NCI-H345 treated with DMSO at 0.1 percent for 48 hours (cell line): ENCODE measurements around the gene SCAPER.

Experiments used
- DNase-seq: peaks from one replicate; lab custom pipeline; 2025; ENCODE audit not compliant: unreplicated experiment; lab: John Stamatoyannopoulos, UW

SCAPER gene

DNA sequence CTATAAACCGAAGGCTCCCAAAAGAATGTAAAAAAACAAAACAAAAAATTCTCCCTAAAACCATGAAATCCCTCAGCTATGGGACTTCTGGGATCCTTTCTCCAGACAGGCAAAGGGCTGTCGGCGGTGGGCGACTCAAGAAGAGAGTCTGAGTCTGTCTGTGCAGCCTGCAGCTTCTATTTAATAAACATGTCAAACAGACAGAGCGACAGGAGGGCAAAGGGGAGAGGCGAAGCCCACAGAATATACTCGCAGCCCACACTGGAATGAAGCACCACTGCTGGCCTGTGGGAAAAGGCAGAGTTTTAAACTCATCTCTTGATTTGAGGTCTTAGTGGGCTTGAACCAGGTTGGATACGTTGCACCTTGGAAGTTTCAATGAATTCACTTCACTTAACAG, 528.3 kb downstream of the SCAPER start:
- no peak for DNase-seq

DNA sequence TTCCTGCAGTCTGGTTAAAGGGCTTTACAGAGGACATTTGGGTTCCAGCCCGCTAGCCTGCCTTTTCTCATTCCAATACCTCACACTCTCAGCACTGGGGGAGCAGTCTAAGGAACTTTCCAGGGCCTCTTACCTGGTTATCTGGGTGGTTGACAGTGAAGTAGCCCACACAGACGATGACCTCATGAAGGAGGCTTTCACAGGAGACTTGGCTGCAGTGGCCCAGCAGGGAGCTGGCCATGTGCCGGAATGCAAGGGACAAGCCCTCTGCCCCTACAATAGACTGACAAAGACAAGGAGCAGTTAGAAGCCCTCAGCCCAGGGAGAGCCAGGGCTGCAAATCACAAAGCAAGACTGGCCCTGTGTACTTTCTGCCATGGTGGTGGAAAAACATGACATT, 529.1 kb downstream of the SCAPER start:
- DNase-seq: no peak

DNA sequence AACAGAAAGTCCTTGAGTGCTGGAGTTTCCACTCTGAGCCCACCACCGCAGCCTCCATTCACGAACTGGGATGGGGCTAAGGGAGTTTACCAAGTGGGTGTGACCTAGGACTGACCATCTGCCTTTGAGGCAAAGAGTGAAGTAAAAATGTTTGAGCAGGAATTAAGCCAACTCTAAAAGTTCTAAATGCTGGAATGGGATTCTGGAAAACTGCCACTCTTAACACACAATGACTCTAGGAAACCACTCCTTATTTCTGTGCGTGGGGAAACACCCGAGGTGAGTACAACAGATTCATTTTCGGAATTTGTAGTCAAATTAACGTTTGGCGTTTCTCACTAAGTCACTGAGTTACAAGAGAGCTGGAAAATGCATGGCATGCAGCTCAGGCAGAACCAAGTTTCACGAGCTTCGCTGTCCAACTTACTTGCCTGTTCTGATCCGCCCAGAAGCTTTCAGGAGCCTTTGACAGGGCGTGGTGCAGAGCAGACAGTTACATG, 537.0 kb downstream of the SCAPER start:
- DNase-seq: no peak

DNA sequence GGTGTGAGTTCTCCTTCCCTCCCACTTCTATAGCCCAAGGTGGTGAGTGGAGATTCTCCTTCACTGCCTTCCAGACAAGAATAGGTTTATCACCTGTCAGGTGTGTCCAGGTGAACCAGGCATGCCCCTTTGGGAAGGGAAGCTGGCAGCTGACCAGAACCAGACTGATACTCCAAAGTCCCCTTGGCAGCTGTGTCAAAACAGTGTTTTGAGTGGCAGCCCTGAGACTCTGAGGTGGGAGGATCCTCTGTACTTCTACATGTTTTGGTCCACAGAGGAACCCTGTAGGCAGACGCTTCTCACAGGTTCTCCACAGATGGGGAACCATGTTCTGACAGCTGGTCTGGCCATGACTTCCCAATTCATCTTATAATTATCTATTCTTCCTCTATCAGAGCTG, 538.4 kb downstream of the SCAPER start:
- DNase-seq: no peak

DNA sequence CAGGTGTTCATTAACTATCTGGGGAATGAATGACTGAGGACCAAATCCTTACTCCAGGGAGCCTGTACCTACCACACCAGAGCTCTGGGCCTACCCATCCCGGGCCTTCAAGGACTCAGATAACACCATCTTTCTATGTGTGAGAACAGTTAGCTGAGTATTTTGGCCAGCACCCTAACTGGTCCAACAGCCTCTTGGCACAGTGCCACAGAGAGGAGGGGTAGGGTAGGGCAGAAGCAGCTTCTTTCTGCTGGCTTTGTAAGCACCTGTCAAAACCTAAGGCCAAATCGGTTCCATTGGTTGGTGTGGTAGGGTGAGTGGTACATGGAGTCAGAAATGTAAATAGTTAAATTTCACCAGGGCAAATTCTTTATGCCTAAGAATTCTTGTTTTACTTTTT, 541.9 kb downstream of the SCAPER start:
- DNase-seq: no peak

DNA sequence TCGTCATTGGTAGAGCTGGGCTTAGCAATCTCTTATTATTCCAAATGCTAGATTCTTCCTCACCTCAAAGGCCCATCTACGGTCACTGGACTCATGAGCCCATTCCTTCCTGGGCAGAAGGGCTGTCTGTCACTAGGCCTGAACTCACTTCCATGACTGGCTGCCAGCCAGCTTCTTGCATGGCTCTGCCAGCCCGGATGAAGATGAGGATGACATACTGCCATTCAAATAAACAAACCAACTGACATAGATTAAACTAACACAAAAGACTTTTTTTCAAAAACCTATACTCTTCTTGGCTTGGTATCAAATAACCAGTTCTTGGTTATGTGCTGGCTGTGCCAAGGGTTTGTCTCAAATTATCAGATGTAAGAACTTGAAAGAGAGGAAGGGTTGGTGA, 544.7 kb downstream of the SCAPER start:
- no peak for DNase-seq

DNA sequence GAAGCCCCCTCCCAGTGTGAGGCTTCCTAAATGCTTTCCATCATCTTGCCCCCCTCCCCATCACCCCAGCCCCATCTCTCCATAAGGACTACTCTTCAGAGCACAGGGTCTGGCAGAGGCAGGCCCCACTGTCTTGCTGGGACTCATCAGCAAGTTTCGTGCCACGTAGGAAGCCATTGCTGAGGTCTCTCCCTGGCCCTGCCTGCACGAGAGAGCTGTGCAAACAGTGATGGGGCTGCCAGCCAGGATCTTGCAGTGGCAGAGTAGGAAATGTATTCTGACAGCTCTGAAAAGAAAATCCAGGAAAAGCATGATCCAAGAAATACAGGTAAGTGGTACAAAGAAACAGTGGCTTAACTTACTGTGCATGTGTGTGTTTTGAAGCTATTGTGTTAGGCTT, 546.0 kb downstream of the SCAPER start:
- no peak for DNase-seq

DNA sequence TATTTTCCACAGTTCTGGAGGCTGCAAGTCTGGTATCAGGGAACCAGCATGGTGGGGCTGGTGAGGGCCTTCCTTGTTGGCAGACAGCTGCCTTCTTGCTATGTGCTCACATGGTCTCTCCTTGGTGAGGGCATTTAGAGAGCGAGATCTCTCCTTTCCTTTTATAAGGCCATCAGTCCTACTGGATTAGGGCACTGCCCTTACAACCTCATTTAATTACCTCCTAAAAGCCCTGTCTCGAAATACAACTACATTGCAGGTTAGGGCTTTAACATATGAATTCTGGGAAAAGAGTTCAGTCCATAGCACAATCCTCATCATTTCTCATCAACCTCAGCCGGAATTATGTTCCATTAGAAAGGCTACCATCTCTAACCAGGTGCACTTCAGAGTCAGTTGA, 546.7 kb downstream of the SCAPER start:
- DNase-seq: no peak

DNA sequence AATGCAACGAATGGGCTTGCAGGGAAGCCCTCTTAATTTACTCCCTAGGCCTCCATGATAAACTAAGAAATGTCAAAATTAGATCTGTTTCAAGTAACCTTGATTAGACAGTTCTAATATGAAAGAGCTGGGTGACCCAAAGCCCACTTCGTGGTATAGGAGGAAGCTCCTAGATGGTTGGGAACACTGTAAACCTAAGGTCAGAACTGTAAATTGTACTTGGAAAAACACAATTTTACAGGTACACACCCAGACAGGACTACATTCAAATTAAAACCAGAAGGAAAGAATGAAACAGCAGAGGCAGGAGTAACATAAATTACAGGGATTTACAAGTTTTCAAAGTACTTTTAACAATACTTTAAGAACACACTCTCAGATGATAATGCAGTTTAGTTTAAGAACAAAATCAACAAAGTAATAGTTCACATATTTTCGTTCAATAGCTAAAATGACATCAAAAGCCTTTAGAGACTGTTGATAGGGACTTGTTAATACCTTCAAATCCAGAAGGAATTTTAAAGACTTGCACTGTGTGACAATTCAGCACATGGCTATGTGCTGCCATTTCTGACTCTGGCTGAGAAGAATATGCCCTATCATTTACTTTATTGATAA, 550.2 kb downstream of the SCAPER start:
- no peak for DNase-seq

DNA sequence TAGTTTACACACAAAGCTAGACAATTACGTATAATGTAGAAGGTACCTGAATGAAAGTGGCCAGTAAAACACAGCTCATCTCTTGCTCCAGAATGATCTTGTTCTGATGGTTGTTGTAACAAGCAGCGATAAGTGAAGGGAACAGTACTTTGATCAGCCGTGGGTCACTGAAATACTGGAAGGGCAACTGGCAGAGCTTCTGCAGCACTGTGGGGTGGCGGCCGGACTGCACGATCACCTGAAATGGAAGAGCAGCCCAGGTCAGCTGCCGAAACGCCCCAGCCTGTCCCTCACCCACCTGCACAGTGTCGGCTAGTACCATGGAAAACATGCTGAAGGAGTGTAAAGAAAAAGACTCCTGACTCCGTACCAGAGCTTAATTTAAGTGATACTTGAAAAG, 551.2 kb downstream of the SCAPER start:
- DNase-seq: no peak

DNA sequence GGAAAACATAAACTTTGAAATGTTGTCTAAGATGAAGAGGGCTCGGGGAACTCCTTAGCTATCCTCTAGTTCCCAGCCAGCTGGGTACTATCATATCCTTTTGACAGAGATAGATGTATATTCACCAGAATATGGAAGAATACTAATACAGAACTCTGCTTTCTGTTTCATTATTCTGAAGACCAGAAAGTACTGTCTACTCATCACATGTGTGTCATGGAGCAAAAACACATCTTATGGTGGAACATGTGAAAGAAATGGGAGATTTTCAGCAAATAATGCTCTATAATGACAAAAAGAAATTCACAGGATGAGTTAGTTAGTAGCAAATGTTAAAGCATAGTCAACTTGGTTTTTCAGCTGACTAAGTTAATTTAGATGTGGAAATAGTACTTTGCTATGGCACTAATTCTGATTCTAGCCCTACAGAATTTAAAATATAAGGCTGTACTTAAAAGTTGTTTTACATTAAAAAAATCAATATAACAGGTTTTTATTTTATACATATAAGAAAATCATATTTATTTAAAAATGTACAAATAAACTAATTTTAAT, 552.0 kb downstream of the SCAPER start:
- no peak for DNase-seq

DNA sequence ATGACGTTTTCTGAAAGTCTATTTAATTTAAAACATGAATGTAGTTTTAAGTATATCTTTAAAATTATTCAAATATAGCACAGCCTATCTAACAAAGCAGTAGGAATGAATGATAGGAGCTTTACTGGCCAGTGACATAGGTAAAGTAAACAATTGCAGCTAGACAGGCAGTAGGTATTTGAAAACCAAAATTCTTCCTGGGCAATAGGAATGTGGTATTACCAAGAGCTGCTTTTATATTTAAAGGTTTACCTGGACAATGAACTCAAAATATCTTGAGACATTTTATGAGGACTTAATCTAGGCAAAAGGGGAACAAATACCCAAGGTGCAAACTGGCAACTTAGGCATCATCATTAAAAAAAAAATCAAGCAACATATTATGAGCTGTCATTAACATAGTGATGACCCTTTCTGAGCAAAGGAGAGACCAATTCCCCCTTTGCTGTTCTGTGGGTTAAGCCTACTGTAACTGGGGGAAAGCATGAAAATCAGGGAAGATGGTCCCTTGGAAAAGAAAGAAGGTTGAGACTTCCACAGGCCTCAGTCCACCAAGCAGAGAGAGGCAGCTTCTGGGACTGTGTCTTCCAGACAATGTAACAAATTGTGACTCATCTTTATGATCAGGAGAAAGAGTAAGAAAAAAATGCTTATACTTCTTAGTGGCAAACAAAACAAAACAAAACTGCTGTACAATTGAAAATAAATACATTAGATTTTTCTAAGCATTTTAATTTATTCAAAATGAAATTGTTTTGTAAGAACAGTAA, 555.7 kb downstream of the SCAPER start:
- DNase-seq: no peak

DNA sequence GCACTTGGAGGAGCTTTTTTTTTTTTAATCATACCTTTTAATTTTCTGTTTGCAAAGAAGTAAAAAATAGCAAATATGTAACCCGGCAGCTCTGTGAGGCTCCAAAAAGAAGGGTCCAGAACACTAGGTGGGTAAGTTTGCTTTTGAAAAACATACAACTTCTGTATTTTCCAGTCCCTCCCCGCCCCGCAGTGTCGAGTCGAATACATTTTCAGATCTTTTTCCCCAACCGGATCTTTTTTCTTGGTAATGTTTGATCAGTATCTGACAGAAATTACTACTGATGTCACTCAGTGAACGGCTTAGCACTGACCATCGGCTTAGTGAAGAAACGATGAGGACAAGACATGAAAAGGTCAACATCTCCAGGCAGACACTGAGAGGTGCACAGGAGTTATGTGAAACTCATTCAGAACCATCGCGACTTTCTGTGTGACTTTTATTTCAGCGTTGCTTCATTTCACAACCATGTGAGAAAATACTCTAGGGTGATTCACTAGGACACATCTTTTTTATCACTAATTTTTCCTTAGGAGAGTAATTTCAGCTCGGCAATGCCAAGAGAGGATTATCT, 557.6 kb downstream of the SCAPER start:
- DNase-seq: no peak

DNA sequence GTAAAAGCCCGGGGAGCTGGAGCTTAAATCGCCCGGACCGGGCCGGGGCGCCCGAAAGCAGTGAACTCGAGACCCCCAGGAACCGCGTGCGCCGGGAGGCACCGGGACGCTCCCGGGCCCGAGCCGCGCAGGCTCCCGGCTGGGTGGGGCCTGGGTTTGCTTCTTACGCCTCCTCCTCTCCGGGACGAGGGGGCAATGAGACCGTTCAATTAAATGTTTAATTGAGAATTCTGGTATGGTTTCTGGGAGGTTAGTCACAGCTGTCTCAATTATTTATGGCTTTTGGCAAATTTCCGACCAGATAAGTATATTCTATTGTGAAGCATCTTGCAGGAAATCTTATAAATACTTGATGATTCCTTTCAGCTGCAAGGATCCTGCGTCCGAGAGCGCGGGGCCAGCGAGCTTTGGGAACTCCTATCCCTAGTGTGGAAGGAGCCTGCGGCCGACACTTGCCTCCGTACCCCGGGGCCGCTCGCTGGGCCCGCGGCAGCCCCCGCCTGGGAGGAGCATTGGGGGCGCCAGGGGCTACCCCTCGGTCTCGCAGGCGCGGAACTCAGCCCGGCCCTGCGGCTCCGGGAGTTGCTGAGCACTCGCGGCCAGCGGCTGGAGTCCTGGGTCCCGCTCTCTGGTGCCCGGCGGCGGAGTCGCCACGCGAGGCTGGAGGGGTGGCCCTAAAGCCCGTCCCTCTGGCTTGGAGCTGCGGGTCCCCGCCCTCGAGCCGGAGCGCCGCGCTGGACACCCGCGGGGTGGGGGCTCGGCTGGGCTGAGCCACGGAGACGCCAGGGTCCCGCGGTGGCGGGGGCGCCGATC, 558.3 kb downstream of the SCAPER start:
- no peak for DNase-seq

DNA sequence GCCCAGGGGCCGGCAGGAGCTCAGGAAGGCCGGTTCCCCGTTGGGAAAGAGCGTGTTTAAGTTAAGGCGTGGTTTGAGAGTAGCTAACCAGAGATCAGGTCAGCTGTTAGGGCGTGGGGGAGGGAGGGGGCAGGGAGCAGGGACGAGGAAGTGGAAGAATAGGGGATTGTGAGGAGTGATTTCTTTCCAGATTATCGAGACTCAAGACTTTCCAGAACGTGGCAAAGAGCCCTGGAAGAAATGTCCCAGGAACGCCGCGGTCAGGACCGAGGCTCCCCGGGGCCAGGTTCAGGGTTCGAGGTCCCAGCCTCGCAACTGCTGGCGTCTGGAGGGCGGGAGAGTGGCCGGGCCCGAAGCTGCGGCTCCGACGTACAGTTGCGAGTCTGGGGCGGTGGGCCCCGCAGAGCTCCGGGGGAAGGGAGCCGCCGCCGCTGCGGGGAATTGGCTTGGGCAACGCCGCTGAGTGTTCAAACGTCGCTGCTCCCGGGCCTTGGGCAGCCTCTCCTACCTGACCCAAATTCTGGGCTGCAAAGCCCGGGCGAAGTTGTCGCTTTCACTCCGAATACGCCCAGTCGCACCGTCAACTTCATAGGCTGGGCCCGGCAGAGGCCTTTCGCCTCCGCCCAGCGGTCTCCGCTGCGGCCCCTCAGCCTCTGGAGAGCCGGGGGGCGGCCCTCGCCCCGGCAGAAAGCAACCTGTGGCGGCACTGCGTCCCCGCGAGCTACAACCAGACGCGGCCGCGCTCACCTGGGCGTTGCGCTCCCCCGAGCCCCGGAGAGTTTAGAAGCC, 559.1 kb downstream of the SCAPER start:
- DNase-seq: no peak

DNA sequence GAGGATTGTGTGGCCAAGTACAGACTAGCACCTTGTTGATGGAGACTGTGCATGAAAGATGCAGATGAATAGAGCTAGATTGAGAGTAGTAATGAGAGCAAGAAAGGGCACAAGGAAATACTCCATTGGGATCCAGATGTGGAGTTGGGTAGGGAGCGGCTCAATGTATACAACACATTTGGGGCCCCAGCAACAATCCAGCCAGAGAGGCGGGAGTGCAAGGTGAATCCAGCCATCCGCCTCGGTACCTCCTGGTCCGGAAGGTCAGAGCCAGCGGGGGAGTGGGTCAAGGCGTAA, 559.6 kb downstream of the SCAPER start:
- no peak for DNase-seq

DNA sequence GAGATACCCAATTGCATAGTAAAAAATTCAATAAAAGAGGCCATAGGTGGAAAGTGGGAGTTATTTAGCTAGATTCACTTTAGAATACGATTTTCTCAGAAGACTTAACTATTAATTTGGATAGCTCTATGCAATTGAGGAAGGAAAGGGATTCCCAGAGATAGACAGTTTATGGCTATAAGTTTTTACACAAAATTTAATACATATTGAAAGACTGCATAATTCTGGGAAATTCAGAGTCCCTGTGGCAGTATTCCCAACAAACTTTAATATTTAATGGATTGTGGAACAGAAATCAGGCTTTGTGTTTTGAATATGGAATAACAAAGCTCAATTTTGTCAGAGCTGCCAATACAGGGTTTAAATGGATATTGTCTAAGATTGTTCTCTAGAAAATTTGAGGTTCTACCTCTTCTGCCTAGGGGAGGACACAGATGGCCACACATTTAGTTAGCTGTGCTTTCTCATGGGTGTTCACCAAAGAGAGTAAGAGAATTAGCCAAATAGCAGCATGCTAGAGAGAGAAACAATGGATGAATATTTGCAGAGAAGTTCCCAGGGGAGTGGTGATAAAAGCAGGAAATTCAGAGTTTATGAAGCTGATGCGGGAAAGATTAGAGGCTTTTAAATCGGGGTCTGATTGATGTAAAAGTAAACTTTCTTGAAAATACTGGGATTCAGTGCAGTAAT, 560.1 kb downstream of the SCAPER start:
- DNase-seq: no peak

DNA sequence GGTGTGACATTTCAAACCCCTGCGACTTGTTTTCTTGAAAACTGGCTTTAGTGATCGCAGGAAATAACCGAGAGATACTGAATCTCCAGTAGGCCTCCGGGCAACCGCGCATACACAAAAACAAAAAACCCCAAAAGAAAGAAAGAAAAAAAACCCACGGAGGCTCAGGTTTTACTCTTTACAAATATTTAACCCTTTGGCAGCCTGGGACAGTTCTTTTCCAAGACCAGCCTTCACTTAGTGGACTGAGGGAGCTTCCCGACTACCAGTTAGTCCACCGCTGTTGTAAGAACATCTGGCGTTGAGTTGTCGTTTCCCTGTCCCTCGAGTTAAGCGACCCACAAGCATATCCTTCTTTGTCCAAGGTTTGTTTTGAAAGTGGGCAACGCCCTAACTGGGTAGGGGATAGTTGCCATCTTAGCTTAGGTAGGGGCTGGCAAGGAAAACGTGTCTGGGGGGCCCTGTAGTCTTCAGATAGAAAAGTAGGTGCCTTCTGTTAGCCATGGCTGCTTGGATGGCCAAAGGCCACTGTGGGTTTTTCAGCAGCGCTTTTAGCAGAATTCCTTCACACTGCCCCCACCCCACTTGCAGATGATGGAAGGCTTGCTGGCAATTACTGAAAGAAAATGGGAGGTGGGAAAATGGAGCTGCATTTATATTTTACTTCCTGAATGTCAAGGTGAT, 561.7 kb downstream of the SCAPER start:
- no peak for DNase-seq

DNA sequence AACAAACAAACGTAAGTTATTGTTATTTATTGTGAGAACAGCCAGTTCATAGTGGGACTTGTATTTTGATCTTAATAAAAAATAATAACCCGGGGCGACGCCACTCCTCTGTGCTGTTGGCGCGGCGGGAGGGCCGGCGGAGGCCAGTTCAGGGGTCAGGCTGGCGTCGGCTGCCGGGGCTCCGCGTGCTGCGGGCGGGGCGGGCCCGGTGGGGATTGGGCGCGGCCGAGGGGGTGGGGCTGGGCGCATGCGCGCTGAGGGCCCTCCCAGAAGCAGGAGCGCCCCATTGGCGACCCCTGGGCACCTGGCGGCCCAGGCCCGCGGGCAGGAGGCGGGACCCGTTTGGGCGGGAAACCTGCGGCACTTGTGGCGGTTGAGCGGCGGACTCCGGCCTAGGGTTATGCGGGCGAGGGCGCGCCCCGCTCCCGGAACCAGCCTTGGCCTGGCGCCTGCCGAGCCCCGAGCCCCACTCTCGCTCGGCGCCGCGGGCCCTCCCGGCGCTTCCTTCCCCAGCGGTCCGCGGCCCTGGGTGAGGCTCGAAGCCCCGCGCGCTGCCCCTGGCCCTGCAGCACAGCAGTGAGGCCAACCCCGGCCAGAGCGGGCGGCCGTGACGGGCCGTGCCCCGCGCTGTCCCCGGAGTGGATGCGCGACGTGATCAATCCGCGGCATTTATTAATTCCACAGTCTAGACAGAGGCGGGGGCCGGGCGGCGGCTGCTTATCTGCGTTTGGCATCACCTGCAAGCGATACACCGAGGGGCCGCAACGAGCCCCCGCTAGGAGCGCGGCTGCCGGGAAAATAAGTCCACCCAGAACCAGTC, 562.5 kb downstream of the SCAPER start:
- DNase-seq: no peak
